ENCODE data around the gene PEAK1. TPM values are rescaled to one million over a fixed set of nuclear protein-coding genes. Genes with fewer than 3 reads are reported as not detected.
A peak's percentile ranks its signal among the peaks of the same experiment; 100 is the strongest.

PEAK1 gene
- total and polyA plus RNA-seq, 9 of the 15 experiments (the other 6 are each of a cell fraction or from before 2014, with no cell fraction given) = 0.99 to 22.4 (median 10.8) TPM

GRCh38 chr15:77057072-77057471 is 362.8 kb downstream of the PEAK1 start (continued):
- TF ChIP-seq CHD7 (IDR thresholded peaks at IDR 0.05; ENCODE audit: low read depth, low read length) (no peak), ATF3 (IDR thresholded peaks at IDR 0.05) (peak; percentile 84), ATF3 (CRISPR knock-in tag; conservative IDR thresholded peaks at IDR 0.05) (no peak), PBX2 (CRISPR knock-in tag; IDR thresholded peaks at IDR 0.05; ENCODE audit: low read depth) (no peak), PBX2 (tag; conservative IDR thresholded peaks at IDR 0.05; ENCODE audit: low read depth) (peak; percentile 73), ZBTB33 (CRISPR knock-in tag; IDR thresholded peaks at IDR 0.05) (no peak), ZBTB9 (CRISPR knock-in tag; IDR thresholded peaks at IDR 0.05) (no peak), SOX6 (IDR thresholded peaks at IDR 0.05) (peak; percentile 41; the same call in 1 of the 2 replicates)

Measured in K562 (cell line).